Lung microvascular endothelial cell (primary cell): ENCODE results near the gene KRTAP4-12. TPM values are rescaled to one million over a fixed set of nuclear protein-coding genes. Genes with fewer than 3 reads are reported as not detected.
"Not testable (repeated sequence)": the region's sequence is repeated elsewhere in the genome, so short reads cannot be mapped to it uniquely, and the experiment has no call there.

ENCODE experiments used
- DNase-seq, 2 donors: peaks; one replicate each; pipeline versions ENCODE4 v3.0.0 to v3.0.0-alpha.2; 2010; ENCODE audit warnings: low read depth in 2 of 2
- total RNA-seq: library from RNA; depleted of rRNA; stranded (reverse); fragments of >200 nt; gene quantifications from 2 replicates; pipeline ENCODE4 v1.2.1, GENCODE V29; 2014

The KRTAP4-12 gene
- total RNA-seq, 1 donor from 2014 or later, result not detected

GRCh38 chr17:41096055-41096454, 27.9 kb downstream of the KRTAP4-12 start:
- DNase-seq, result no peak

- DNase-seq, result not testable (repeated sequence)
Measured at GRCh38 chr17:41088760-41089352, 35.1 kb downstream of the KRTAP4-12 start.

- DNase-seq, result not testable (repeated sequence)
Measured at GRCh38 chr17:41084100-41084856, 39.7 kb downstream of the KRTAP4-12 start, which contains the start of gene KRTAP4-7. TSS of gene KRTAP4-7 (plus strand) at chr17:41084150. CDS start at chr17:41084207, 57 bp downstream.

- not testable (repeated sequence) for DNase-seq
Measured at GRCh38 chr17:41083427-41083826, 40.6 kb downstream of the KRTAP4-12 start.

GRCh38 chr17:41082626-41083025, 41.4 kb downstream of the KRTAP4-12 start:
- DNase-seq, result no peak

GRCh38 chr17:41076788-41077187, 47.2 kb downstream of the KRTAP4-12 start:
- no peak for DNase-seq

- DNase-seq, result no peak
Measured at GRCh38 chr17:41073676-41074075, 50.3 kb downstream of the KRTAP4-12 start.

Other genes with a start within 250 kb of the KRTAP4-12 start
- not detected in 2 replicates for gene KRT20, start 238.9 kb downstream of the KRTAP4-12 start, total RNA-seq
- gene KRT23, start 186.5 kb downstream of the KRTAP4-12 start, total RNA-seq, result under 0.01 and 1.6 TPM in 2 replicates
- gene KRT39, start 157.2 kb downstream of the KRTAP4-12 start, total RNA-seq, result not detected in 2 replicates
- not detected in 2 replicates for gene KRT40, start 139.9 kb downstream of the KRTAP4-12 start, total RNA-seq
- gene KRTAP3-3, start 130.0 kb downstream of the KRTAP4-12 start, total RNA-seq, result not detected in 2 replicates
- not detected in 2 replicates for gene KRTAP3-2, start 124.3 kb downstream of the KRTAP4-12 start, total RNA-seq
- not detected in 2 replicates for gene KRTAP3-1, start 115.1 kb downstream of the KRTAP4-12 start, total RNA-seq
- gene KRTAP1-5, start 97.0 kb downstream of the KRTAP4-12 start, total RNA-seq, result not detected in 2 replicates
- gene KRTAP1-4, start 94.0 kb downstream of the KRTAP4-12 start, total RNA-seq, result not detected in 2 replicates
- gene KRTAP1-3, start 89.3 kb downstream of the KRTAP4-12 start, total RNA-seq, result not detected in 2 replicates
- gene KRTAP1-1, start 82.7 kb downstream of the KRTAP4-12 start, total RNA-seq, result not detected in 2 replicates
- gene KRTAP2-1, start 76.9 kb downstream of the KRTAP4-12 start, total RNA-seq, result not detected in 2 replicates
- not detected in 2 replicates for gene KRTAP2-2, start 69.0 kb downstream of the KRTAP4-12 start, total RNA-seq
- not detected in 2 replicates for gene KRTAP2-3, start 64.1 kb downstream of the KRTAP4-12 start, total RNA-seq
- gene KRTAP2-4, start 58.3 kb downstream of the KRTAP4-12 start, total RNA-seq, result not detected in 2 replicates
- gene KRTAP4-7, start 40.0 kb downstream of the KRTAP4-12 start, total RNA-seq, result not detected in 2 replicates
- gene KRTAP4-8, start 26.0 kb downstream of the KRTAP4-12 start, total RNA-seq, result not detected in 2 replicates
- gene KRTAP4-16, start 22.0 kb downstream of the KRTAP4-12 start, total RNA-seq, result not detected in 2 replicates
- gene KRTAP4-9, start 18.8 kb downstream of the KRTAP4-12 start, total RNA-seq, result not detected in 2 replicates
- gene KRTAP4-11, start 5.8 kb downstream of the KRTAP4-12 start, total RNA-seq, result not detected in 2 replicates
- not detected in 2 replicates for gene KRTAP4-6, start 16.4 kb upstream of the KRTAP4-12 start, total RNA-seq
- not detected in 2 replicates for gene KRTAP4-5, start 25.6 kb upstream of the KRTAP4-12 start, total RNA-seq
- gene KRTAP4-4, start 36.6 kb upstream of the KRTAP4-12 start, total RNA-seq, result not detected in 2 replicates
- gene KRTAP4-3, start 44.0 kb upstream of the KRTAP4-12 start, total RNA-seq, result not detected in 2 replicates
- gene KRTAP4-2, start 54.0 kb upstream of the KRTAP4-12 start, total RNA-seq, result not detected in 2 replicates
- gene KRTAP4-1, start 60.7 kb upstream of the KRTAP4-12 start, total RNA-seq, result not detected in 2 replicates
- not detected in 2 replicates for gene KRTAP9-1, start 65.7 kb upstream of the KRTAP4-12 start, total RNA-seq
- not detected in 2 replicates for gene KRTAP9-2, start 102.5 kb upstream of the KRTAP4-12 start, total RNA-seq
- gene KRTAP9-3, start 108.3 kb upstream of the KRTAP4-12 start, total RNA-seq, result not detected in 2 replicates
- gene KRTAP9-8, start 113.8 kb upstream of the KRTAP4-12 start, total RNA-seq, result not detected in 2 replicates
- gene KRTAP9-4, start 125.5 kb upstream of the KRTAP4-12 start, total RNA-seq, result not detected in 2 replicates
- gene KRTAP9-9, start 131.2 kb upstream of the KRTAP4-12 start, total RNA-seq, result not detected in 2 replicates
- not detected in 2 replicates for gene KRTAP9-6, start 141.2 kb upstream of the KRTAP4-12 start, total RNA-seq
- gene KRTAP9-7, start 151.5 kb upstream of the KRTAP4-12 start, total RNA-seq, result not detected in 2 replicates
- not detected in 2 replicates for gene KRTAP29-1, start 178.7 kb upstream of the KRTAP4-12 start, total RNA-seq
- gene KRTAP16-1, start 185.1 kb upstream of the KRTAP4-12 start, total RNA-seq, result not detected in 2 replicates
- not detected in 2 replicates for gene KRTAP17-1, start 191.5 kb upstream of the KRTAP4-12 start, total RNA-seq
- not detected in 2 replicates for gene KRT33A, start 226.6 kb upstream of the KRTAP4-12 start, total RNA-seq
- not detected in 2 replicates for gene KRT33B, start 245.6 kb upstream of the KRTAP4-12 start, total RNA-seq